Right lobe of liver (tissue), 6 donors: ENCODE results near the gene GPR4. TPM values are rescaled to one million over a fixed set of nuclear protein-coding genes. Genes with fewer than 3 reads are reported as not detected.

ENCODE experiments used
- ATAC-seq, 4 donors: fragments of 200-7000 bp; cut with Tn5 transposase; one replicate each; pipeline ENCODE4 v1.9.1; 2020; ENCODE audit warnings: mild to moderate bottlenecking in 4 of 4, moderate library complexity in 4 of 4
- DNase-seq, 3 donors: peaks; one replicate each; pipeline ENCODE4 v3.0.0-alpha.2; 2020
- H3K27ac ChIP-seq, 3 donors: fragments of 200-600 bp; one replicate each; pipeline ENCODE4 v1.8.0; 2022
- H3K27me3 ChIP-seq, 2 donors: fragments of 200-600 bp; one replicate each; pipeline ENCODE4 v1.8.0; 2022
- H3K36me3 ChIP-seq, 4 donors: fragments of 200-600 bp; sonication (generic) in 1 of 4; one replicate each; pipeline versions ENCODE4 v1.5.1 to v1.8.0; 2017 to 2022; ENCODE audit warnings: control low read depth in 1 of 4
- H3K4me1 ChIP-seq, 4 donors: fragments of 200-600 bp; sonication (generic) in 1 of 4; one replicate each; pipeline versions ENCODE4 v1.5.1 to v1.8.0; 2017 to 2022; ENCODE audit warnings: control low read depth in 1 of 4
- H3K4me3 ChIP-seq, 3 donors: fragments of 200-600 bp; one replicate each; pipeline ENCODE4 v1.8.0; 2022
- H3K9me3 ChIP-seq, 4 donors: fragments of 200-600 bp; sonication (generic) in 1 of 4; one replicate each; pipeline versions ENCODE4 v1.5.1 to v1.8.0; 2017 to 2022; ENCODE audit warnings: control low read depth in 1 of 4
- POLR2A ChIP-seq: fragments of 450-650 bp; IDR thresholded peaks from one replicate; pipeline ENCODE4 v1.6.1; 2017; ENCODE audit warnings: antibody characterized with exemption, mild to moderate bottlenecking
- WGBS: methylation state at CpG from one replicate; pipeline ENCODE4 v1.1.6; 2018; ENCODE audit warnings: low coverage, low lambda C conversion rate; ENCODE audit not compliant: insufficient coverage; ENCODE audit errors: missing lambda C conversion rate; 5-methylcytosine and 5-hydroxymethylcytosine counted together
- intact Hi-C, 2 donors: fragments of 100-400 bp; cut with DNase I; formaldehyde crosslinking; loops; one replicate each; pipeline versions ENCODE4 v1.11.2 to v1.14.1; 2022
- total RNA-seq, 6 experiments: library from RNA; depleted of rRNA in 2 of 6; stranded (reverse); fragments of >200 nt in 2 of 6; fragmentation: NEBNext Ultra II Directional in 3 of 6; extraction: Animal tissue kit (Norgen Biotek cat#: 25700) in 3 of 6; gene quantifications; one replicate each; pipeline versions ENCODE4 v1.1.0 to v1.2.4, GENCODE V29; 2016 to 2023
- TF ChIP-seq, protein P1 (sequence below), 4 donors: fragments of 200-600 bp in 3 of 4; fragments of 450-650 bp in 1 of 4; IDR thresholded peaks; one replicate each; pipeline versions ENCODE4 v1.5.1 to v1.8.0; 2016 to 2022; ENCODE audit warnings: antibody characterized with exemption in 4 of 4, mild to moderate bottlenecking in 2 of 4
- donor health status: DM: no; HTN: yes; CAD: no.
- donor health status: DM: no; HTN: no; CAD: no.
- donor health status: DM: no; HTN: no; CAD: no.
- donor health status: DM: no; HTN: yes; CAD: no.
- donor health status: DM: no; HTN: yes; CAD: no.

GPR4 gene
- total RNA-seq, 6 experiments from 2014 or later, result 0.83 to 3.1 (median 1.3) TPM

DNA sequence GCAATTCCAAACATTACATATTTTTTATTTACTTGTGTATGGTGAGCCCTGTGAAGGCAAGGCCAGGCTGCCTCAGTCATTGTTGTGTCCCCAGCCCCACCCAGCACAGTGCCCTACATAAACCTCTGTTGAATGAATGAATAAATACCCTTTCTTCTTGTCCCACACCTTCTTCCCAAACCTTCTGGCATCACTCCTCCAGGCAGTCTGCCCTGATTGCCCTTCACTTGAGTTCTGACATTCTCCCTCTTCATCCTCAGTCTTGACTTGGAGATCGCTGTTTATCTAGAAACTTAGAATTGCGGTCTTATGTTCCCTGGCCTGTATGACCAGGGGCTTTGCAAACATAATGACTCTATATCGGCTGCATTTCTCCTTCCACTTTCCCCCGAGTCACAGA is 12.2 kb downstream of the GPR4 start:
- H3K27ac ChIP-seq, result no peak overlapping the region
- peaks cover 0 to 3% (median 0%) of the 10 kb centered on the region in 4 donors for H3K4me1 ChIP-seq
- intact Hi-C loops, result no loop called here
- ATAC-seq (no peak), DNase-seq (no peak)
- H3K36me3 ChIP-seq, result no peaks in the 10 kb centered on the region
- no peaks in the 10 kb centered on the region for H3K27me3 ChIP-seq
- TF ChIP-seq, protein P1, sequence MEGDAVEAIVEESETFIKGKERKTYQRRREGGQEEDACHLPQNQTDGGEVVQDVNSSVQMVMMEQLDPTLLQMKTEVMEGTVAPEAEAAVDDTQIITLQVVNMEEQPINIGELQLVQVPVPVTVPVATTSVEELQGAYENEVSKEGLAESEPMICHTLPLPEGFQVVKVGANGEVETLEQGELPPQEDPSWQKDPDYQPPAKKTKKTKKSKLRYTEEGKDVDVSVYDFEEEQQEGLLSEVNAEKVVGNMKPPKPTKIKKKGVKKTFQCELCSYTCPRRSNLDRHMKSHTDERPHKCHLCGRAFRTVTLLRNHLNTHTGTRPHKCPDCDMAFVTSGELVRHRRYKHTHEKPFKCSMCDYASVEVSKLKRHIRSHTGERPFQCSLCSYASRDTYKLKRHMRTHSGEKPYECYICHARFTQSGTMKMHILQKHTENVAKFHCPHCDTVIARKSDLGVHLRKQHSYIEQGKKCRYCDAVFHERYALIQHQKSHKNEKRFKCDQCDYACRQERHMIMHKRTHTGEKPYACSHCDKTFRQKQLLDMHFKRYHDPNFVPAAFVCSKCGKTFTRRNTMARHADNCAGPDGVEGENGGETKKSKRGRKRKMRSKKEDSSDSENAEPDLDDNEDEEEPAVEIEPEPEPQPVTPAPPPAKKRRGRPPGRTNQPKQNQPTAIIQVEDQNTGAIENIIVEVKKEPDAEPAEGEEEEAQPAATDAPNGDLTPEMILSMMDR (IDR thresholded peaks at IDR 0.05), result no peak
- TF ChIP-seq POLR2A, result no peak
- no peak overlapping the region for H3K4me3 ChIP-seq
- WGBS, result 77% methylated on average over 4 of the region's 4 CpGs
- H3K9me3 ChIP-seq, result no peaks in the 10 kb centered on the region

DNA sequence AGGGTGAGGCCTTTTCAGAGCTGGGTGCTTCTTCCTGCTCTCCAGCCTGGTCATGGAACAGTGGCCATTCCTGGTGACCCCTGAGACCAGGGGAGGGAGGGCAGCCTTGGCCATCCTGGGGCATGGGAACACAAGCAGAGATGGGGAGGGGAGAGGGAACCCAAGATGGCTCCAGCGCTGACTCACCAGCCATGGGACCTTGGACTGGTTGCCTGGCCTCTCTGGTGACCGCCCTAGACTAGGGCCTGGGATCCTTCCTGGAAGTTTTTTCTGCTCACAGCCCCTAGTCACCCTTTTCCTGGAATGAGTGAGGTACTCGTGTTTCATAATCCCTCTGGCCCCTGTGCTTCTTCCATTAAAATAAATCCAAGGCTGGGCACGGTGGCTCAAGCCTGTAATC is 14.1 kb downstream of the GPR4 start:
- DNase-seq (no peak), ATAC-seq (no peak)
- H3K9me3 ChIP-seq, result no peaks in the 10 kb centered on the region
- H3K4me1 ChIP-seq, result peaks cover 0 to 3% (median 0%) of the 10 kb centered on the region in 4 donors
- intact Hi-C loops, result no loop called here
- H3K36me3 ChIP-seq, result no peaks in the 10 kb centered on the region
- 59% methylated on average over 2 of the region's 4 CpGs for WGBS
- no peak overlapping the region for H3K27ac ChIP-seq
- H3K27me3 ChIP-seq, result no peaks in the 10 kb centered on the region
- H3K4me3 ChIP-seq, result no peak overlapping the region
- TF ChIP-seq, protein P1 (IDR thresholded peaks at IDR 0.05), result no peak
- TF ChIP-seq POLR2A, result no peak

DNA sequence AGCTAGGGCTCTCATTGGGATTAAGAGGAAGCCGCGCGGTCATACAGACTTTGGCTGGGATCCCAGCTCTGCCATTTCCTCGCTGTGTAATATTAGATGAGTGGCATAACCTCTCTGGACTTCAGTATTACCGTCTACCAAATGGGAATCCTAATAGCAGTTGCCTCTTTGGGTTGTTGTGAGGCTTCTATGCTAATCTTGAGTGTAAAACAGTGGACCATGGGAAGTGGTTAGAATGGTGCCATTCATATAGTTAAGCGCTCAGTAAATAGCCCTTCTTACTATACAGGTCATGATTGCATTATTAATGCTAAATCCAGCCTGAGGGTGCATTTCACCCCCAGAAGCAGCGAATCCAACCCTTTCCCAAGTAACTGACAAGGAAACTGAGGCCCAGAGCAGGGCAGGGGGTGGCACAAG is 16.8 kb downstream of the GPR4 start:
- ATAC-seq, result peak in 1 of 4 donors; percentile 2
- intact Hi-C loops, result no loop called here
- Histone ChIP-seq H3K9me3 (no peaks in the 10 kb centered on the region), H3K27ac (peak overlapping the region; percentile 96 to 99 (median 97)), H3K4me1 (peaks cover 0 to 7% (median 0%) of the 10 kb centered on the region in 4 donors), H3K4me3 (peak overlapping the region; percentile 39 to 81 (median 79)), H3K36me3 (no peaks in the 10 kb centered on the region), H3K27me3 (no peaks in the 10 kb centered on the region)
- WGBS, result 20% methylated on average over 5 of the region's 7 CpGs
- TF ChIP-seq, protein P1 (IDR thresholded peaks at IDR 0.05), result no peak
- no peak for TF ChIP-seq POLR2A
- DNase-seq, result no peak

DNA sequence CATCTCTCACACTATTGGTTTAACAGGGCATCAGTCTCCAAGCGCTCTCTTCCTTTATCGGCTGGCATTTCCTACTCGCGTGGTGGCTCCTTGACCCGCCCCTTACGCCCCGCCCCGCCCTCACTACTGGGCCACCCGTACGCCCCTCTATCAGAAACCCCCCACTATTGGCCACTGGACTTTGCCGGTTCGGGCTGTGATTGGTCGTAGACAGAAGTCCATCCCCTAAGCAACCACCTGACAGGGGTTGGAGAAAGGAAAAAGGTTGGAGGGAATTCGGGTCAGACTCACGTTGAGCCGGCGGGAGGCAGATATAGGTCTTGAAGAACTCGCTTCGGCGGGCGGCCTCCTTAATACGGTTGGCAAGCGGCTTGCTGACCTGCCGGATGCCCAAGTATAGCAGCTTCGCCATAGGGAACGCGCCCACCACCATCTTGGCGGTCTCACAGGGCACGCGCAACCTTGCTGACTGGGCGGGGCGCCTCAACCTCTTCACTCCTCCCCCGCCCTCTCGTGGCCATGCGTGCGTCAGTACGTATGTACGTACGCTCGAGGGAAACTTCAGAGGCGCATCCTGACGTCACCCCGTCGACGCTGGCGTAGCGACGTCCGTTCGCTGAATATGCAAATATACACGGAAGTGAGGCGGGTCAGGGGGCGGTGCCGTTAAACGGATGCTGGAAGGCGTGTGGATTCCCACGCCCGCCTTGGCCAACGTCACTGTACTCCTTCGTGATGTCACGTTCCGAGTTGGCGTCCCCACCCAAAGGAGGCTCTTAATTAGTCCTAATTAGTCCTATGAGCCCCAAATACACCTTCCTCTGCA is 17.5 kb downstream of the GPR4 start, which contains the start of gene OPA3:
Gene OPA3 (minus strand): TSS at position 471 of the 826 bp plus-strand sequence. CDS start 38 bp downstream, at position 433.
- Histone ChIP-seq H3K9me3 (no peaks in the 10 kb centered on the region), H3K36me3 (no peaks in the 10 kb centered on the region), H3K4me1 (peaks cover 0 to 7% (median 0%) of the 10 kb centered on the region in 4 donors), H3K27ac (peak within 1 kb of the TSS; percentile 96 to 99 (median 97)), H3K27me3 (no peaks in the 10 kb centered on the region), H3K4me3 (peak within 1 kb of the TSS; percentile 68 to 81 (median 79))
- peak; percentile 85 to 96 (median 92) for ATAC-seq
- TF ChIP-seq, protein P1 (IDR thresholded peaks at IDR 0.05), result peak in 2 of 4 donors; percentile 3 to 39
- TF ChIP-seq POLR2A, result peak; percentile 58
- DNase-seq, result peak; percentile 100
- 1% methylated on average over 16 of the region's 63 CpGs for WGBS
- intact Hi-C loops, result no loop called here
